Ovary (tissue), 3 donors: ENCODE results near the gene CCRL2.

Experiments used
- CTCF ChIP-seq, 3 donors: fragments of 450-650 bp in 2 of 3; fragments of 200-600 bp in 1 of 3; IDR thresholded peaks; one replicate each; pipeline versions ENCODE4 v1.5.1 to v1.8.0; 2016 to 2022; ENCODE audit warnings: antibody characterized with exemption in 3 of 3, mild to moderate bottlenecking in 1 of 3
- EP300 ChIP-seq: sonication (generic); formaldehyde crosslinking; IDR thresholded peaks from one replicate; pipeline ENCODE4 v1.6.1; 2017; ENCODE audit warnings: antibody characterized with exemption
- POLR2A ChIP-seq: fragments of 450-650 bp; IDR thresholded peaks from one replicate; pipeline ENCODE4 v1.6.1; 2017; ENCODE audit warnings: antibody characterized with exemption, mild to moderate bottlenecking, moderate library complexity
- donor health status: DM: no; HTN: no; CAD: no.

GRCh38 chr3:46438831-46439230 is 31.8 kb downstream of the CCRL2 start:
- TF ChIP-seq CTCF (IDR thresholded peaks at IDR 0.05) (no peak), POLR2A (no peak), EP300 (no peak)
